Fibroblast of skin of right quadriceps (primary cell): ENCODE results near the gene BPTF.
A peak's percentile ranks its signal among the peaks of the same experiment; 100 is the strongest.
"Not testable (repeated sequence)": the region's sequence is repeated elsewhere in the genome, so short reads cannot be mapped to it uniquely, and the experiment has no call there.

Experiments used
- DNase-seq: peaks from one replicate; pipeline ENCODE4 v3.0.0-alpha.2; 2013

BPTF gene

GRCh38 chr17:68015081-68015723 lies 189.9 kb downstream of the BPTF start:
- DNase-seq = no peak

DNA sequence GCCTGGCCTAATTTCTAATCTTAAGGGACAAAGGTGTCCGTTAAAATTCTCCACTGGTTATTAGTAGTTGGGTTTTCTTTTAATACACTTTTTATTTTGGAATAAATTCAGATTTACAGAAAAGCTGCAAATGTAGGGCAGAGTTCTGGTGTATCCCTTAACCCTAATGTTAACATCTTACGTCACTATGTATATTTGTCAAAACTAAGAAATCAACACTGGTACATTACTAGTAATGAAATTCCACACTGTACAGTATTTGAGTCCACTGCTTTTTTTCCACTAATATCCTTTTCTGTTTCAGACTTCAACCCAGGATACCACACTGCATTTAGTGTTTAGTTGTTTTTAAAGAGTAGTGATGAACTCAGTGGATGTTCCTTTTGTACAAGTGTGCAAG lies 191.5 kb downstream of the BPTF start:
- no peak for DNase-seq

GRCh38 chr17:68018493-68018892 lies 193.2 kb downstream of the BPTF start:
- not testable (repeated sequence) for DNase-seq

DNA sequence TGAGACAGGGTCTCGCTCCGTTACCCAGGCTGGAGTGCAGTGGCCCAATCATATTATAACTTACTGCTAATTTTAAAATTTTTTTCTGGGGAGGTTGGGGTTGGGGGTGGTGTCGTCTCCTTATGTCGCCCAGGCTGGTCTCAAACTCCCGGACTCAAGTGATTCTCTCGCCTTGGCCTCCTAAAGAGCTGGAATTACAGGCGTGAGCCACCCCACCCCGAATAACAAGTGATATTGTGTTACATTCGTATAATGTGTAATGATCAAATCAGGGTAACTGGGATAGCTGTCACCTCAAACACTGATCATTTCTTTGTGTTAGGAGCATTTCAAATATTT lies 194.0 kb downstream of the BPTF start:
- no peak for DNase-seq

DNA sequence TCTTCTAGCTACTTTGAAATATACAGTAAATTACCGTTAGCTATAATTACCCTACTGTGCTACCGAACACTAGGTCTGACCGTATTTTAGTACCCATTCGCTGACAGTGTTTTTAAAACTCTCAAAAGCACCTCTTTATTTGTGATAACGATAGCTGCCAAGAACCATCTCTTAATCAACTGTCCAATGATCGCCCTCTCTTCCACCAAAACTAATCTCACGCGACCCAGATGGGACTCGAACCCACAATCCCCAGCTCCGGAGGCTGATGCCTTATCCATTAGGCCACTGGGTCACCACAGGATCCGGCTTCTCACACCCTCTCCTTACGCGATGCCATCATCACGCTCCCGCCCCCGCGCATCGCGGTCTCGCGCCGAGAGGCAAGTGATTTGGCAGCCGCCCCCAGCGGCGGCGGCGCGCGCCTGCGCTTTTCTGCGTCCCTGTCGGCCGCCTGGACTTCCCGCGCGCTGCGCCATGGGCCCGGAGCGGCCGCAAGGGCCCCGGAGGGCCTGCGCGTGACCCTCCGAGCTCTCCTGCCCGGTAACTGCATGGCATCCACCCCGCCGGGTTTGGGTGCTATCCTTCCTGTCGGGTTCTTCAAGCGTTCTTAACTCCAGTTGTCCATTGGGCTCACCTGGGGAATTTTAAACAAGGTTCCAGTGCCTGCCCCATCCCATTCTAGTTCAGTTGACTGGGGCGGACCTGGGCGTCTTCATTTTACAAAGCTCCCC lies 194.5 kb downstream of the BPTF start:
- peak; percentile 95 for DNase-seq

- DNase-seq = no peak
Observed at GRCh38 chr17:68020409-68020756, 195.1 kb downstream of the BPTF start.

- DNase-seq = not testable (repeated sequence)
Observed at GRCh38 chr17:68020791-68021190, 195.5 kb downstream of the BPTF start.

DNA sequence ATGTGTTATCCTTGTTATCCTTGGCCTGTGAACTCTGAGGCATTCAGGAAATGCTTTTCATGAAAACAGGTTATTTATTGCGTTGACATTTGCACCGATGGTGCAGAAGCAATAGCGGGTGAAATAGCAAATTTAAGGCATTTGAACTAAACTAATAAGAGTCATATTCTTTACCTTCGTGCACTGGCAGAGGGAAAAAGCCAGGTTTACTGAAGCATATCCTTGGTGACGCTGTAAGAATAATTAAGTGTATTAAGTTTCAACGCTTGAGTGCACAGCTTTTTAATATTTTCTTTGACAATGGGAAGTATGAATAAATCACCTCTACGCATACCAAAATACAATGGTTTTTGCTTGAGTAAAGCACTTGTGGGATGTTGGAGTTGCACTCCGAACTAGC lies 196.7 kb downstream of the BPTF start:
- no peak for DNase-seq

DNA sequence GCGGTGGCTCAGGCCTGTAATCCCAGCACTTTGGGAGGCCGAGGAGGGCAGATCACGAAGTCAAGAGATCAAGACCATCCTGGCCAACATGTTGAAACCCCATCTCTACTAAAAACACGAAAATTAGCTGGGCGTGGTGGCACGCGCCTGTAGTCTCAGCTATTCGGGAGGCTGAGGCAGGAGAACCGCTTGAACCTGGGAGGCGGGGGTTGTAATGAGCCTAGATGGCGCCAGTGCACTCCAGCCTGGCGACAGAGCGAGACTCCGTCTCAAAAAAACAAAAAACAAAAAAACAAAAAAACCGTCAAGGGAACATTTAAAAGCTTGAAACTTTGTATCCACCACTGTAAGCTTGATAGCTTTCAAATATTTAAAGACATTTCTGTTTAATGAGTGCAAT lies 197.2 kb downstream of the BPTF start:
- not testable (repeated sequence) for DNase-seq

DNA sequence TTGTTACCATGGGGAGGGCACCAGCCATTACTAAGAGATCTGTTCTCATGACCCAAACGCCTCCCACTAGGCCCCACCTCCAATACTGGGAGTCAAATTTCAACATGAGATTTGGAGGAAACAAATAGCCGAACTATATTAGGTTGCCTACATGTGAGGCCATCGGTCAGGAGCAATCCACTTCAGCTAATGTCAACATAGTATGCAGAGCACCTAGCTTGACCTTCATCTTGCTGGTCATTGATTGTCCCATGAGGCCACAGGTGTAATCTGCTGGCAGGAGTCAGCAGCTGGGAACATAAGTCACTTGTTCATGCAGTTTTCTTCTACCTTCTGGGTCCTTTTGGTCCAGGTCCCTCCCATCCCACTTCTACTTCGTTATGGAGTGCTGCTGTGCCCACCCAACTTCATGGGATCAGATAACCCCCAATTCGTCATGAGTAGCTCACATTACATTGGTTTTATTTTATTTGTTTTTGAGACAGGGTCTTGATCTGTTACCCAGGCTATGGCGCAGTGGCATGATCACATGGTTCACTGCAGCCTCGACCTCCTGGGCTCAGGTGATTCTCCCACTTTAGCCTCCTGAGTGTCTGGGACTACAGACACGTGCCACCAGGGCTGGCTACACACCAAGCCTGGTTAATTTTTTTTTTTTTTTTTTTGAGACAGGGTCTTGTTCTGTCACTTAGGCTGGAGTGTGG lies 204.4 kb downstream of the BPTF start:
- DNase-seq = no peak
